EH (cell line): ENCODE measurements around the gene BLOC1S3.

Experiments used
- DNase-seq: peaks from one replicate; pipeline ENCODE4 v3.0.0-alpha.2; 2015; ENCODE audit warnings: low read depth

Gene BLOC1S3

GRCh38 chr19:45182758-45183157 lies 4.2 kb downstream of the BLOC1S3 start:
- DNase-seq = no peak

- no peak for DNase-seq
Measured at GRCh38 chr19:45184115-45184514, 5.5 kb downstream of the BLOC1S3 start.

- peak; percentile 34 for DNase-seq
Measured at GRCh38 chr19:45186509-45187334, 8.1 kb downstream of the BLOC1S3 start.

- no peak for DNase-seq
Measured at GRCh38 chr19:45187421-45188100, 9.0 kb downstream of the BLOC1S3 start.

GRCh38 chr19:45189971-45190370 lies 11.4 kb downstream of the BLOC1S3 start:
- DNase-seq = no peak

GRCh38 chr19:45191375-45191774 lies 12.8 kb downstream of the BLOC1S3 start:
- no peak for DNase-seq

- peak; percentile 54 for DNase-seq
Measured at GRCh38 chr19:45195764-45196163, 17.2 kb downstream of the BLOC1S3 start.

- peak; percentile 63 for DNase-seq
Measured at GRCh38 chr19:45200568-45200967, 22.0 kb downstream of the BLOC1S3 start.

GRCh38 chr19:45202637-45203036 lies 24.1 kb downstream of the BLOC1S3 start:
- no peak for DNase-seq

GRCh38 chr19:45205810-45206209 lies 27.2 kb downstream of the BLOC1S3 start:
- no peak for DNase-seq

- no peak for DNase-seq
Measured at GRCh38 chr19:45206328-45206727, 27.7 kb downstream of the BLOC1S3 start.

GRCh38 chr19:45211751-45212381 lies 33.3 kb downstream of the BLOC1S3 start:
- no peak for DNase-seq

- no peak for DNase-seq
Measured at GRCh38 chr19:45213031-45213430, 34.4 kb downstream of the BLOC1S3 start.

- no peak for DNase-seq
Measured at GRCh38 chr19:45215391-45216191, 37.0 kb downstream of the BLOC1S3 start.

- peak; percentile 67 for DNase-seq
Measured at GRCh38 chr19:45216667-45217066, 38.1 kb downstream of the BLOC1S3 start.

- no peak for DNase-seq
Measured at GRCh38 chr19:45217193-45217956, 38.8 kb downstream of the BLOC1S3 start.

- no peak for DNase-seq
Measured at GRCh38 chr19:45217957-45218334, 39.4 kb downstream of the BLOC1S3 start.

- no peak for DNase-seq
Measured at GRCh38 chr19:45218426-45218825, 39.8 kb downstream of the BLOC1S3 start.

- peak; percentile 16 for DNase-seq
Measured at GRCh38 chr19:45218911-45219743, 40.5 kb downstream of the BLOC1S3 start.

GRCh38 chr19:45222724-45223123 lies 44.1 kb downstream of the BLOC1S3 start:
- DNase-seq = no peak
